MCF 10A (cell line): Measurements from ENCODE around the gene KCNAB1. TPM values are rescaled to one million over a fixed set of nuclear protein-coding genes. Genes with fewer than 3 reads are reported as not detected.
"Not testable (repeated sequence)": the region's sequence is repeated elsewhere in the genome, so short reads cannot be mapped to it uniquely, and the experiment has no call there.

Source experiments
- Bru-seq: library from RNA; stranded (reverse); fragments of 400-500 nt; gene quantifications from one replicate; lab custom pipeline; 2021; lab: Mats Ljungman, UMichigan
- BruChase-seq, 2 experiments: library from RNA; stranded (reverse); fragments of 400-500 nt; gene quantifications; one replicate each; lab custom pipeline; 2021; lab: Mats Ljungman, UMichigan
- BruUV-seq: library from RNA; stranded (reverse); fragments of 400-500 nt; replicated peaks from 2 replicates; lab custom pipeline; 2021; lab: Mats Ljungman, UMichigan
- CTCF ChIA-PET: fragments of 300-600 bp; sonication (Branson Sonifier 250); formaldehyde crosslinking; extraction: SDS; loops from one replicate; lab custom pipeline; 2021; ENCODE audit warnings: antibody characterized with exemption, inconsistent platforms; lab: Yijun Ruan, JAX
- POLR2A ChIA-PET: fragments of 300-600, 350-650 bp; sonication (Branson Sonifier 250); formaldehyde crosslinking; extraction: SDS; loops from one replicate; lab custom pipeline; 2020; ENCODE audit warnings: antibody characterized with exemption, inconsistent platforms; lab: Yijun Ruan, JAX
- DNase-seq: peaks from one replicate; pipeline ENCODE4 v3.0.0-alpha.2; 2018; ENCODE audit not compliant: unreplicated experiment
- H3K27ac Mint-ChIP-seq: one replicate; pipeline ENCODE4 v1.8.0; 2022; ENCODE audit warnings: mild to moderate bottlenecking, low read depth, mixed read lengths; ENCODE audit not compliant: unreplicated experiment
- H3K27me3 Mint-ChIP-seq: one replicate; pipeline ENCODE4 v1.8.0; 2022; ENCODE audit warnings: mixed read lengths; ENCODE audit not compliant: insufficient read depth, unreplicated experiment
- H3K36me3 Mint-ChIP-seq: one replicate; pipeline ENCODE4 v1.8.0; 2022; ENCODE audit warnings: mild to moderate bottlenecking, moderate library complexity, mixed read lengths; ENCODE audit not compliant: insufficient read depth, unreplicated experiment
- H3K4me1 Mint-ChIP-seq: one replicate; pipeline ENCODE4 v1.8.0; 2022; ENCODE audit warnings: mixed read lengths; ENCODE audit not compliant: insufficient read depth, unreplicated experiment
- H3K4me3 Mint-ChIP-seq: one replicate; pipeline ENCODE4 v1.8.0; 2022; ENCODE audit warnings: mild to moderate bottlenecking, moderate library complexity, mixed read lengths; ENCODE audit not compliant: unreplicated experiment
- H3K9me3 Mint-ChIP-seq: one replicate; pipeline ENCODE4 v1.8.0; 2022; ENCODE audit warnings: mixed read lengths; ENCODE audit not compliant: unreplicated experiment
- CTCF ChIP-seq: fragments of 200-600 bp; IDR thresholded peaks from one replicate; pipeline ENCODE4 v1.8.0; 2022; ENCODE audit warnings: antibody characterized with exemption, mild to moderate bottlenecking; ENCODE audit not compliant: unreplicated experiment
- intact Hi-C: fragments of 100-400 bp; cut with micrococcal nuclease; formaldehyde crosslinking; loops from 2 replicates; pipeline ENCODE4 v1.14.1; 2022
- long read RNA-seq: library from polyadenylated mRNA; stranded (forward); transcript quantifications from one replicate; pipeline ENCODE4 v2.0.0, GENCODE V29; 2022
- total RNA-seq: library from RNA; stranded (reverse); gene quantifications from 2 replicates; pipeline ENCODE4 v1.2.3, GENCODE V29; 2022

The KCNAB1 gene
- total RNA-seq (0.44 and 0.49 TPM in 2 replicates), Bru-seq, nascent RNA (percentile 7 among the genes with signal in this experiment), BruChase-seq, experiment 1, labeled RNA remaining after a 6-hour chase (percentile 17 among the genes with signal in this experiment), BruChase-seq, experiment 2, labeled RNA remaining after a 2-hour chase (percentile 6 among the genes with signal in this experiment)
- long read RNA-seq, partial matches to known transcripts = 0 of 62 reads
- long read RNA-seq, other reads (novel, unspliced or antisense) = 62 of 62 reads

- H3K27ac Mint-ChIP-seq = no peak within 1 kb of the TSS
- ChIA-PET CTCF (interaction anchor here (0.9 kb wide), 1 partner anchor 18 kb away, joined by 6 read pairs; no protein-coding TSS in a partner anchor), POLR2A (no interaction called here)
- BruUV-seq = no TSS peak
- H3K4me1 Mint-ChIP-seq = no peaks in the 10 kb centered on the region
- peaks cover 17% of the 10 kb centered on the region for H3K27me3 Mint-ChIP-seq
- intact Hi-C loops = no loop called here
- TF ChIP-seq CTCF = no peak
- no peaks in the 10 kb centered on the region for H3K9me3 Mint-ChIP-seq
- DNase-seq = no peak
- no peaks in the 10 kb centered on the region for H3K36me3 Mint-ChIP-seq
- no peak within 1 kb of the TSS for H3K4me3 Mint-ChIP-seq
Measured at GRCh38 chr3:156120528-156121251, at the start of gene KCNAB1. Gene KCNAB1, plus strand, starts transcription at chr3:156120578.

GRCh38 chr3:156071031-156071430, 49.3 kb upstream of the KCNAB1 start:
- H3K27ac Mint-ChIP-seq = no peak overlapping the region
- no peak for TF ChIP-seq CTCF
- no TSS peak for BruUV-seq
- ChIA-PET CTCF (no interaction called here), POLR2A (no interaction called here)
- no peaks in the 10 kb centered on the region for H3K9me3 Mint-ChIP-seq
- no peaks in the 10 kb centered on the region for H3K4me1 Mint-ChIP-seq
- H3K36me3 Mint-ChIP-seq = no peaks in the 10 kb centered on the region
- no peak for DNase-seq
- peaks cover 26% of the 10 kb centered on the region for H3K27me3 Mint-ChIP-seq
- intact Hi-C loops = no loop called here
- H3K4me3 Mint-ChIP-seq = no peak overlapping the region

DNA sequence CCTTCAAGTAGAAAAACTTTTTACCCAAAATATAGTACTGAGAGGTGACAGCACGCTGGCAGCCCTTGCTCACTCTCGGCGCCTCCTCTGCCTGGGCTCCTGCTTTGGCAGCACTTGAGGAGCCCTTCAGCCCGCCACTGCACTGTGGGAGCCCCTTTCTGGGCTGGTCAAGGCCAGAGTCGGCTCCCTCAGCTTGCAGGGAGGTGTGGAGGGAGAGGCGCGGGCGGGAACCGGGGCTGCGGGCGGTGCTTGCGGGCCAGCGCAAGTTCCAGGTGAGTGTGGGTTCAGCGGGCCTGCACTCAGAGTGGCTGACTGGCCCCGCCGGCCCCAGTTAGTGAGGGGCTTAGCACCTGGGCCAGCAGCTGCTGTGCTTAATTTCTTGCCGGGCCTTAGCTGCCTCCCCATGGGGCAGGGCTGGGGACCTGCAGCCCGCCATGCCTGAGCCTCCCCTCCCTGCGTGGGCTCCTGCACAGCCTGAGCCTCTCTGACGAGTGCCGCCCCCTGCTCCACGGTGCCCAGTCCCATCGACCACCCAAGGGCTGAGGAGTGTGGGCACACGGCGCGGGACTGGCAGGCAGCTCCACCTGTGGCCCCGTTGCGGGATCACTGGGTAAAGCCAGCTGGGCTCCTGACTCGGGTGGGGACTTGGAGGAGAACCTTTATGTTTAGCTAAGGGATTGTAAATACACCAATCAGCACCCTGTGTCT, 47.3 kb upstream of the KCNAB1 start:
- H3K27ac Mint-ChIP-seq, H3K4me3 Mint-ChIP-seq, DNase-seq, BruUV-seq, POLR2A ChIA-PET, intact Hi-C loops, H3K4me1 Mint-ChIP-seq, H3K36me3 Mint-ChIP-seq, H3K9me3 Mint-ChIP-seq: not testable (repeated sequence)
- CTCF ChIA-PET = interaction anchor here (0.6 kb wide), 1 partner anchor 171 kb away, joined by 3 read pairs; no protein-coding TSS in a partner anchor
- peaks cover 26% of the 10 kb centered on the region for H3K27me3 Mint-ChIP-seq

GRCh38 chr3:156090126-156090525, 30.3 kb upstream of the KCNAB1 start:
- Mint-ChIP-seq H3K4me1 (no peaks in the 10 kb centered on the region), H3K27ac (no peak overlapping the region), H3K36me3 (no peaks in the 10 kb centered on the region), H3K4me3 (no peak overlapping the region), H3K9me3 (no peaks in the 10 kb centered on the region), H3K27me3 (peaks cover 11% of the 10 kb centered on the region)
- POLR2A ChIA-PET = no interaction called here
- intact Hi-C loops = no loop called here
- TF ChIP-seq CTCF = no peak
- BruUV-seq = no TSS peak
- no peak for DNase-seq
- CTCF ChIA-PET = interaction anchor here (0.6 kb wide), 1 partner anchor 317 kb away, joined by 3 read pairs; no protein-coding TSS in a partner anchor
